Measurements from ENCODE around the gene PGM5. TPM values are rescaled to one million over a fixed set of nuclear protein-coding genes. Genes with fewer than 3 reads are reported as not detected.

Gene PGM5
- total RNA-seq, 1 donor from 2014 or later = under 0.01 TPM

DNA sequence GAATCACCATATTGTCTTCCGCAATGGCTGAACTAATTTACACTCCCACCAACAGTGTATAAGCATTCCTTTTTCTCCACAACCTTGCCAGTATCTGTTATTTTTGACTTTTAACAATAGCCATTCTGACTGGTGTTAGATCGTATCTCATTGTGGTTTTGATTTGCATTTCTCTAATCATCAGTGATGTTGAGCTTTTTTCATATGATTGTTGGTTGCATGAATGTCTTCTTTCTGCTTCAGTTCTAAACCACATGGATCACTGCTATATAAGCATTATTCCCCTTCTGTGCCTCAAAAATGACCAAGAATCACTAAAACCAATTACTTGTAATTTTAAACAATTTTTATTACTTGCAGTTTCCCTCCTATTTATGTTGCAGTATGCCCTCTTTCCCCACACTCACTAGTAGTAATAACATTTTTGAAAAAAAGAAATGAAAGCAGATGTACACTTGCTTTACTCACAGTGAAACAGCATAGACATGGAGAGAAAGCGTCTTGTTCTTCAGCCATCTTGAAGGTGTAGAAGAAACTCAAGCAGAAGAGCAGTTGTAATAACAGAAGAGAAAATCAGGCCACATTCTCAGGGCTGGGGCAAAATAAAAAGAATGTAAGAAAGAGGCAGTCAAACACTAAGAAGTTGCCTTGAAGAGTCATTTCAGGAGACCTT lies 188.8 kb downstream of the PGM5 start:
- TF ChIP-seq, protein P1, sequence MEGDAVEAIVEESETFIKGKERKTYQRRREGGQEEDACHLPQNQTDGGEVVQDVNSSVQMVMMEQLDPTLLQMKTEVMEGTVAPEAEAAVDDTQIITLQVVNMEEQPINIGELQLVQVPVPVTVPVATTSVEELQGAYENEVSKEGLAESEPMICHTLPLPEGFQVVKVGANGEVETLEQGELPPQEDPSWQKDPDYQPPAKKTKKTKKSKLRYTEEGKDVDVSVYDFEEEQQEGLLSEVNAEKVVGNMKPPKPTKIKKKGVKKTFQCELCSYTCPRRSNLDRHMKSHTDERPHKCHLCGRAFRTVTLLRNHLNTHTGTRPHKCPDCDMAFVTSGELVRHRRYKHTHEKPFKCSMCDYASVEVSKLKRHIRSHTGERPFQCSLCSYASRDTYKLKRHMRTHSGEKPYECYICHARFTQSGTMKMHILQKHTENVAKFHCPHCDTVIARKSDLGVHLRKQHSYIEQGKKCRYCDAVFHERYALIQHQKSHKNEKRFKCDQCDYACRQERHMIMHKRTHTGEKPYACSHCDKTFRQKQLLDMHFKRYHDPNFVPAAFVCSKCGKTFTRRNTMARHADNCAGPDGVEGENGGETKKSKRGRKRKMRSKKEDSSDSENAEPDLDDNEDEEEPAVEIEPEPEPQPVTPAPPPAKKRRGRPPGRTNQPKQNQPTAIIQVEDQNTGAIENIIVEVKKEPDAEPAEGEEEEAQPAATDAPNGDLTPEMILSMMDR (IDR thresholded peaks at IDR 0.05; ENCODE audit: insufficient read depth, low read length, severe bottlenecking) = no peak
- FAIRE-seq = no peak
- no peak for DNase-seq (ENCODE audit: low read depth)
- no peaks in the 10 kb centered on the region for H3K27me3 ChIP-seq (ENCODE audit: control insufficient read depth, insufficient read depth, low read length)
- H3K4me3 ChIP-seq (ENCODE audit: low read depth, low read length) = no peak overlapping the region
- H3K36me3 ChIP-seq (ENCODE audit: control insufficient read depth, insufficient read depth, low read length) = no peaks in the 10 kb centered on the region

DNA sequence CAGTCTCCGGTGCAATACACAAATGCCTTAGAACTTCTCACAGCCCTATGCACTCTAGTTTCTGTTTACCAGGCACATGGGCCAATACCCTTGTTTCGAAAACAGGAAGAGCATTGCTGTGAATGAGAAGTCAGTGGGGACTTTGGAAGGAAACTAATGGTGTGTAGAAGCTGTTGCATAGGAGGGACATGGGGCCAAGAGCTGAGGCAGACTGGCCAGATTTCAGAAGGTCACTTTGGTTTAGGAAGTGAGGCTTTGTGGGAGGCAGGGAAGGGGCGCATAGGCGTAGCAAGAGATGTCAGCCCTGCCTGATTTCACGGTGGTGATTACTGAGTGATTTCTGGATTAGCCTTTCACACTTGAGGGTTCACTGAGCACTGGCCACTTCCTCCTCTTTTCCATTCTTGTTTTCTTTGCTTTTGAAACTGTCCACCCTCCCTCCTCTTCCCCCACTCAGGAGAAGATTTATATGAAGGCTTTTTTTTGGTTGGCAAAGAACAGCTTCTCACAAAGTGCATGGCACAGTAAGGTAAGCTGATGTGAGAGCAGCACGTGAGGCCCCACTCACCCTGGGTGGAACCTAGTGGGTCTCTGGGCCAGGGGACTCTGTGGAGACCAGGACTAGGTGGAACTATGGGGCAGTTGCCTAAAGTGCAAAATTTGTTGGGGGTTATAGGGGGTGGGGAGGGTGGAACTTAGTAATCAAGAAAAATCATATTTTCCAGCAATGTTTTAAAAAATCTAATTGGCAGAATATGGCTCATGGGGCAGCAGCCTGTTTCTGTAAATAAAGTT lies 190.4 kb downstream of the PGM5 start:
- H3K27me3 ChIP-seq (ENCODE audit: control insufficient read depth, insufficient read depth, low read length) = no peaks in the 10 kb centered on the region
- no peak for DNase-seq (ENCODE audit: low read depth)
- TF ChIP-seq, protein P1 (IDR thresholded peaks at IDR 0.05; ENCODE audit: insufficient read depth, low read length, severe bottlenecking) = no peak
- no peak for FAIRE-seq
- no peaks in the 10 kb centered on the region for H3K36me3 ChIP-seq (ENCODE audit: control insufficient read depth, insufficient read depth, low read length)
- H3K4me3 ChIP-seq (ENCODE audit: low read depth, low read length) = no peak overlapping the region

DNA sequence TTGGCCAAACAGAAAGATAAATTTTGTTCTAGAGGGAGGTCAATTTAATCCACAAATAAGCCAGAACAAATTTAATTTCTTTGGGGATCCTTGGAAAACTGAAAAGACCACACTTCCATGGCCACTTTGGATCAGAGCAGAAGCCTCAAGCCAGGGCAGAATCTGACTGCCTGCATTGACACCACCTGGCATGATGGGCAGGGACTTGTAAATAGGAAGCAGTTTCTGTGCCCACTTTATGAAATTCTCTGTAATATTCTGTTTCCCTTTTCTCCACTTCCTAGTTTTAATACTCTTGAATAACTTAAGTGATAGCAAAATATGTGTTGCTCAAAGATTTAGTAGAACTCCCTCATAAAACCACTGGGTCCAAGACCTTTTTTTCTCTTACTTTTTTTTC lies 191.0 kb downstream of the PGM5 start:
- DNase-seq (ENCODE audit: low read depth) (no peak), FAIRE-seq (no peak)
- TF ChIP-seq, protein P1 (IDR thresholded peaks at IDR 0.05; ENCODE audit: insufficient read depth, low read length, severe bottlenecking) = no peak

DNA sequence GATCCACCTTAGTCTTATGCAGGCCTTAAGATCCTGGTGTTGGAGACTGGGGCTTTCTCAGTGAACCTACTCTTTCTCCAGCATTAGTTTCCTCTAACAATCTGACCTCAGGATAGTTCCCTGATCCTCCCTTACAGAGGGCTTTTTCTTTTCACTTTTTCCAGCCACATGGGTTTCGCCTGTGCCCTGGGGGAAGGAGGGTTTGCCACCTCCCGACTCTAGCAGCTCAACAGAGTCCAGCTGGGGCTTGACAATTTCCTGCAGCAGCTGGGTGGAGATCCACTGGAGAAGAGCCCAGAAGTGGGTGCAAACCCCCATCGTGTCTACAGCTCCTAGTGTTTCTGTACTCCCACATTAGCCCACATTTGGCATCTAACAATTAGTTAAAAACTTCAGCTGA lies 191.8 kb downstream of the PGM5 start:
- no peaks in the 10 kb centered on the region for H3K36me3 ChIP-seq (ENCODE audit: control insufficient read depth, insufficient read depth, low read length)
- no peak for FAIRE-seq
- H3K4me3 ChIP-seq (ENCODE audit: low read depth, low read length) = no peak overlapping the region
- no peak for DNase-seq (ENCODE audit: low read depth)
- no peaks in the 10 kb centered on the region for H3K27me3 ChIP-seq (ENCODE audit: control insufficient read depth, insufficient read depth, low read length)
- TF ChIP-seq, protein P1 (IDR thresholded peaks at IDR 0.05; ENCODE audit: insufficient read depth, low read length, severe bottlenecking) = no peak

More for the DNA sequence above, 191.0 kb downstream of the PGM5 start:
- H3K36me3 ChIP-seq (ENCODE audit: control insufficient read depth, insufficient read depth, low read length) = no peaks in the 10 kb centered on the region
- H3K4me3 ChIP-seq (ENCODE audit: low read depth, low read length) = no peak overlapping the region
- H3K27me3 ChIP-seq (ENCODE audit: control insufficient read depth, insufficient read depth, low read length) = no peaks in the 10 kb centered on the region

DNA sequence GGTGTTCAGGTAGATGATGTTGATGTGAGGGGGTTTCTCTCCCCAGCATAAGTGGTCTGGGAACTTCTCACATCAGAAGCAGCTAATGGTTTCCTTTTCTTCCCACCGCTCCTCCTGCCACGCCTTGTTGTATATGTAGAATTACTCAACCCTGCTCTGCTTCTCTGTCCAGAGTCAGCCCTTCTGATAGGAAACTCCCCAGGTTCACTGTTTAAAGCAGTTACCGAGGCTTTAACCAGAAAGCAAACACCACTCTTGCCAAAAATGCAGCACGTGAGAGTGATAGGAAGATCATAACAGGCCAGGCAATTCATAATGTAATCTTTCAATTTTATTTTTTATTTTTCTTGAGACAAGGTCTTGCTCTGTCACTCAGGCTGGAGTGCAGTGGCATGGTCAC lies 194.8 kb downstream of the PGM5 start:
- H3K27me3 ChIP-seq (ENCODE audit: control insufficient read depth, insufficient read depth, low read length) = no peaks in the 10 kb centered on the region
- H3K4me3 ChIP-seq (ENCODE audit: low read depth, low read length) = no peak overlapping the region
- no peaks in the 10 kb centered on the region for H3K36me3 ChIP-seq (ENCODE audit: control insufficient read depth, insufficient read depth, low read length)
- TF ChIP-seq, protein P1 (IDR thresholded peaks at IDR 0.05; ENCODE audit: insufficient read depth, low read length, severe bottlenecking) = no peak
- DNase-seq (ENCODE audit: low read depth) (no peak), FAIRE-seq (no peak)
